Colonic mucosa (tissue), 4 donors: Measurements from ENCODE around the gene CHI3L1. TPM values are rescaled to one million over a fixed set of nuclear protein-coding genes. Genes with fewer than 3 reads are reported as not detected.

Experiments
- DNase-seq: peaks from one replicate; pipeline ENCODE4 v3.0.0-alpha.2; 2020
- H3K27ac ChIP-seq: fragments of 200-600 bp; one replicate; pipeline ENCODE4 v1.8.0; 2021
- H3K27me3 ChIP-seq: fragments of 200-600 bp; one replicate; pipeline ENCODE4 v1.8.0; 2021
- H3K36me3 ChIP-seq: fragments of 200-600 bp; one replicate; pipeline ENCODE4 v1.8.0; 2021
- H3K4me1 ChIP-seq: fragments of 200-600 bp; one replicate; pipeline ENCODE4 v1.8.0; 2021; ENCODE audit warnings: mild to moderate bottlenecking
- H3K4me3 ChIP-seq: fragments of 200-600 bp; one replicate; pipeline ENCODE4 v1.8.0; 2021
- H3K9ac ChIP-seq, 2 donors: one replicate each; pipeline ENCODE4 v1.7.0; 2013; ENCODE audit warnings: control low read depth in 2 of 2, low read depth in 2 of 2, low read length in 2 of 2
- H3K9me3 ChIP-seq: fragments of 200-600 bp; one replicate; pipeline ENCODE4 v1.8.0; 2021
- CTCF ChIP-seq: fragments of 200-600 bp; IDR thresholded peaks from one replicate; pipeline ENCODE4 v1.8.0; 2022; ENCODE audit warnings: antibody characterized with exemption, mild to moderate bottlenecking
- intact Hi-C: fragments of 100-400 bp; cut with DNase I; formaldehyde crosslinking; loops from one replicate; pipeline ENCODE4 v1.14.1; 2022
- total RNA-seq, 2 donors: library from RNA; stranded (reverse); fragmentation: NEBNext Ultra II Directional in 1 of 2; extraction: Animal tissue kit (Norgen Biotek cat#: 25700) in 1 of 2; gene quantifications; one replicate each; pipeline ENCODE4 v1.2.1, GENCODE V29; 2021
- donor health status: healthy.
- donor health status: DM: no; HTN: no; CAD: no.
- donor health status: DM: no; HTN: no; CAD: no.

The CHI3L1 gene
- total RNA-seq, 2 donors from 2014 or later: 0.61 to 1.3 TPM

- H3K36me3 ChIP-seq: no peaks in the 10 kb centered on the region
- no peak overlapping the region for H3K27ac ChIP-seq
- no peak overlapping the region for H3K4me3 ChIP-seq
- H3K9ac ChIP-seq: no peak overlapping the region
- DNase-seq: no peak
- intact Hi-C loops: no loop called here
- TF ChIP-seq CTCF: no peak
- no peaks in the 10 kb centered on the region for H3K4me1 ChIP-seq
- H3K27me3 ChIP-seq: no peaks in the 10 kb centered on the region
- H3K9me3 ChIP-seq: no peaks in the 10 kb centered on the region
Observed at GRCh38 chr1:203182387-203182953, 4.0 kb downstream of the CHI3L1 start.

- Histone ChIP-seq H3K27ac (no peak overlapping the region), H3K9ac (no peak overlapping the region), H3K4me3 (no peak overlapping the region), H3K27me3 (no peaks in the 10 kb centered on the region), H3K9me3 (no peaks in the 10 kb centered on the region), H3K36me3 (no peaks in the 10 kb centered on the region), H3K4me1 (no peaks in the 10 kb centered on the region)
- intact Hi-C loops: no loop called here
- no peak for TF ChIP-seq CTCF
- no peak for DNase-seq
Observed at GRCh38 chr1:203181586-203182386, 4.7 kb downstream of the CHI3L1 start.

GRCh38 chr1:203180611-203181330 is 5.7 kb downstream of the CHI3L1 start:
- no peaks in the 10 kb centered on the region for H3K4me1 ChIP-seq
- no peak for TF ChIP-seq CTCF
- intact Hi-C loops: no loop called here
- no peaks in the 10 kb centered on the region for H3K9me3 ChIP-seq
- no peaks in the 10 kb centered on the region for H3K36me3 ChIP-seq
- no peak overlapping the region for H3K27ac ChIP-seq
- no peak overlapping the region for H3K4me3 ChIP-seq
- H3K27me3 ChIP-seq: no peaks in the 10 kb centered on the region
- no peak overlapping the region for H3K9ac ChIP-seq
- DNase-seq: no peak

GRCh38 chr1:203179667-203180005 is 6.9 kb downstream of the CHI3L1 start:
- Histone ChIP-seq H3K36me3 (no peaks in the 10 kb centered on the region), H3K9me3 (no peaks in the 10 kb centered on the region), H3K27me3 (no peaks in the 10 kb centered on the region), H3K4me3 (no peak overlapping the region), H3K4me1 (no peaks in the 10 kb centered on the region), H3K9ac (no peak overlapping the region), H3K27ac (no peak overlapping the region)
- no peak for TF ChIP-seq CTCF
- no peak for DNase-seq
- intact Hi-C loops: no loop called here

- Histone ChIP-seq H3K36me3 (no peaks in the 10 kb centered on the region), H3K9me3 (no peaks in the 10 kb centered on the region), H3K27ac (no peak overlapping the region), H3K4me3 (no peak overlapping the region), H3K27me3 (no peaks in the 10 kb centered on the region), H3K4me1 (no peaks in the 10 kb centered on the region), H3K9ac (no peak overlapping the region)
- intact Hi-C loops: no loop called here
- TF ChIP-seq CTCF: no peak
- no peak for DNase-seq
Observed at GRCh38 chr1:203178821-203179666, 7.5 kb downstream of the CHI3L1 start.
